Rectal smooth muscle tissue (tissue), 1 donor: ENCODE data around the gene NEO1.

ENCODE experiments used
- H3K27ac ChIP-seq: one replicate; pipeline ENCODE4 v1.7.0; 2013; ENCODE audit warnings: low read depth, low read length, inconsistent platforms
- H3K27me3 ChIP-seq: one replicate; pipeline ENCODE4 v1.7.0; 2013; ENCODE audit warnings: low read length; ENCODE audit not compliant: control insufficient read depth, insufficient read depth
- H3K36me3 ChIP-seq: one replicate; pipeline ENCODE4 v1.7.0; 2013; ENCODE audit warnings: low read length; ENCODE audit not compliant: control insufficient read depth, insufficient read depth
- H3K4me1 ChIP-seq: one replicate; pipeline ENCODE4 v1.7.0; 2013; ENCODE audit warnings: low read length; ENCODE audit not compliant: control insufficient read depth, insufficient read depth
- H3K4me3 ChIP-seq: one replicate; pipeline ENCODE4 v1.7.0; 2013; ENCODE audit warnings: low read length
- H3K9ac ChIP-seq: one replicate; pipeline ENCODE4 v1.7.0; 2013; ENCODE audit warnings: low read length

Gene NEO1

GRCh38 chr15:73275862-73276261, 223.6 kb downstream of the NEO1 start:
- Histone ChIP-seq H3K27me3 (no peaks in the 10 kb centered on the region), H3K4me3 (no peak overlapping the region), H3K36me3 (peaks cover 6% of the 10 kb centered on the region)

GRCh38 chr15:73282567-73283365, 230.5 kb downstream of the NEO1 start:
- H3K36me3 ChIP-seq = peaks cover 15% of the 10 kb centered on the region
- H3K4me3 ChIP-seq = no peak overlapping the region
- H3K4me1 ChIP-seq = peaks cover 7% of the 10 kb centered on the region
- H3K27me3 ChIP-seq = no peaks in the 10 kb centered on the region
- no peak overlapping the region for H3K27ac ChIP-seq
- H3K9ac ChIP-seq = no peak overlapping the region

More at GRCh38 chr15:73275862-73276261, 223.6 kb downstream of the NEO1 start:
- Histone ChIP-seq H3K27ac (no peak overlapping the region), H3K9ac (no peak overlapping the region), H3K4me1 (no peaks in the 10 kb centered on the region)

- Histone ChIP-seq H3K27me3 (no peaks in the 10 kb centered on the region), H3K4me1 (peaks cover 7% of the 10 kb centered on the region), H3K27ac (no peak overlapping the region), H3K9ac (no peak overlapping the region), H3K36me3 (peaks cover 19% of the 10 kb centered on the region), H3K4me3 (no peak overlapping the region)
Observed at GRCh38 chr15:73283366-73283962, 231.2 kb downstream of the NEO1 start.

- Histone ChIP-seq H3K4me3 (no peak overlapping the region), H3K27ac (no peak overlapping the region), H3K27me3 (no peaks in the 10 kb centered on the region), H3K4me1 (peaks cover 7% of the 10 kb centered on the region), H3K9ac (no peak overlapping the region), H3K36me3 (peaks cover 26% of the 10 kb centered on the region)
Observed at GRCh38 chr15:73284090-73284716, 231.9 kb downstream of the NEO1 start.

GRCh38 chr15:73286311-73286710, 234.0 kb downstream of the NEO1 start:
- H3K27ac ChIP-seq = peak overlapping the region; percentile 38

GRCh38 chr15:73287019-73287418, 234.8 kb downstream of the NEO1 start:
- H3K27ac ChIP-seq = peak overlapping the region; percentile 38
- peaks cover 7% of the 10 kb centered on the region for H3K4me1 ChIP-seq
- H3K4me3 ChIP-seq = no peak overlapping the region
- H3K36me3 ChIP-seq = peaks cover 39% of the 10 kb centered on the region
- H3K27me3 ChIP-seq = no peaks in the 10 kb centered on the region
- no peak overlapping the region for H3K9ac ChIP-seq

More at GRCh38 chr15:73286311-73286710, 234.0 kb downstream of the NEO1 start:
- Histone ChIP-seq H3K27me3 (no peaks in the 10 kb centered on the region), H3K36me3 (peaks cover 32% of the 10 kb centered on the region), H3K9ac (no peak overlapping the region), H3K4me3 (no peak overlapping the region), H3K4me1 (peaks cover 7% of the 10 kb centered on the region)

GRCh38 chr15:73291441-73291840, 239.2 kb downstream of the NEO1 start:
- Histone ChIP-seq H3K27ac (no peak overlapping the region), H3K36me3 (peaks cover 36% of the 10 kb centered on the region), H3K9ac (no peak overlapping the region), H3K4me1 (peaks cover 7% of the 10 kb centered on the region), H3K27me3 (no peaks in the 10 kb centered on the region), H3K4me3 (no peak overlapping the region)

GRCh38 chr15:73293773-73294172, 241.5 kb downstream of the NEO1 start:
- Histone ChIP-seq H3K4me3 (no peak overlapping the region), H3K27ac (no peak overlapping the region), H3K4me1 (no peaks in the 10 kb centered on the region), H3K36me3 (peaks cover 26% of the 10 kb centered on the region), H3K27me3 (no peaks in the 10 kb centered on the region), H3K9ac (no peak overlapping the region)

GRCh38 chr15:73295630-73296286, 243.5 kb downstream of the NEO1 start:
- no peaks in the 10 kb centered on the region for H3K4me1 ChIP-seq
- no peak overlapping the region for H3K4me3 ChIP-seq
- H3K36me3 ChIP-seq = peaks cover 17% of the 10 kb centered on the region
- H3K27me3 ChIP-seq = no peaks in the 10 kb centered on the region
- no peak overlapping the region for H3K27ac ChIP-seq
- H3K9ac ChIP-seq = no peak overlapping the region

- Histone ChIP-seq H3K9ac (no peak overlapping the region), H3K4me3 (no peak overlapping the region), H3K27me3 (no peaks in the 10 kb centered on the region), H3K36me3 (peaks cover 16% of the 10 kb centered on the region), H3K4me1 (no peaks in the 10 kb centered on the region), H3K27ac (no peak overlapping the region)
Observed at GRCh38 chr15:73296609-73297353, 244.5 kb downstream of the NEO1 start.

- H3K36me3 ChIP-seq = peaks cover 21% of the 10 kb centered on the region
- no peak overlapping the region for H3K4me3 ChIP-seq
- H3K27ac ChIP-seq = no peak overlapping the region
- no peaks in the 10 kb centered on the region for H3K4me1 ChIP-seq
- H3K27me3 ChIP-seq = no peaks in the 10 kb centered on the region
- no peak overlapping the region for H3K9ac ChIP-seq
Observed at GRCh38 chr15:73298522-73299245, 246.4 kb downstream of the NEO1 start.
